Muscle of leg (tissue), 11 donors: ENCODE data around the gene USP38. TPM values are rescaled to one million over a fixed set of nuclear protein-coding genes. Genes with fewer than 3 reads are reported as not detected.
"Not testable (repeated sequence)": the region's sequence is repeated elsewhere in the genome, so short reads cannot be mapped to it uniquely, and the experiment has no call there.

ENCODE experiments used
- DNase-seq: peaks from one replicate; pipeline ENCODE4 v3.0.0; 2013
- H3K27ac ChIP-seq: one replicate; pipeline ENCODE4 v1.5.1; 2013; ENCODE audit warnings: mild to moderate bottlenecking, low read length, control low read depth
- H3K27me3 ChIP-seq: one replicate; pipeline ENCODE4 v1.6.1; 2013; ENCODE audit warnings: low read length; ENCODE audit not compliant: control insufficient read depth, insufficient read depth
- H3K36me3 ChIP-seq: one replicate; pipeline ENCODE4 v1.6.1; 2013; ENCODE audit warnings: low read length; ENCODE audit not compliant: control insufficient read depth, insufficient read depth
- H3K4me1 ChIP-seq: one replicate; pipeline ENCODE4 v1.6.1; 2013; ENCODE audit warnings: low read length; ENCODE audit not compliant: control insufficient read depth, insufficient read depth
- H3K4me3 ChIP-seq: one replicate; pipeline ENCODE4 v1.5.1; 2013; ENCODE audit warnings: low read length, control low read depth
- H3K9me3 ChIP-seq: replicated peaks from 2 replicates; pipeline ENCODE4 v1.6.1; 2013; ENCODE audit warnings: low read depth, low read length; ENCODE audit not compliant: control insufficient read depth
- WGBS: methylation state at CpG from one replicate; pipeline ENCODE4 v1.1.5; 2013; ENCODE audit warnings: missing lambda C conversion rate; ENCODE audit not compliant: insufficient coverage; 5-methylcytosine and 5-hydroxymethylcytosine counted together
- polyA plus RNA-seq, 8 donors: library from polyadenylated mRNA; unstranded; fragments of 120-200 nt; gene quantifications; one replicate each; pipeline versions ENCODE4 v1.2.1 to v1.2.3, GENCODE V29; 2013; ENCODE audit warnings: inconsistent platforms in 1 of 8, low replicate concordance in 1 of 8; ENCODE audit not compliant: insufficient read length in 8 of 8, insufficient read depth in 1 of 8
- total RNA-seq: library from RNA; stranded (reverse); fragments of 120-200 nt; gene quantifications from one replicate; pipeline ENCODE4 v1.2.4, GENCODE V29; 2013

USP38 gene
- total and polyA plus RNA-seq, 9 donors: 13.2 to 18.8 (median 16.1) TPM

DNA sequence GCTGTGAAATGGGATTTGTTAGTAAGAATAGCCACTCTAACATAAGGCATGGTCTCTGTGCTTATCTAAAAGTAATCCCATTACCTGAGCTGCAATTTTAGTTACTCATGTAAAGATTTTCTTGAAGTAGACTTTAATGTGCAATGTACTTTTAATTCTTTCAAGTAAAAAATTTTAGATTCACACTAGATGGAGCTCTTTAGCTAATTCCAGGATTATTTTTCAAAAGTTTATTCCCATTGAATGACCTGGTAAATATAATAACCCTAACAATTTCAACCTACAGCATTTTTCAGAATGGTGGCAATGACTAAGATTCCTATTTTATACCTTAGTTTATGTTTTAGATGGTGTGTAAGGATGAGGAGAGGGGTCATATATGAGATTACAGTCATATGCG lies 18.1 kb downstream of the USP38 start:
- DNase-seq: peak; percentile 28
- H3K4me1 ChIP-seq: no peaks in the 10 kb centered on the region
- no peak overlapping the region for H3K4me3 ChIP-seq
- H3K27ac ChIP-seq: no peak overlapping the region
- H3K36me3 ChIP-seq: peaks cover 29% of the 10 kb centered on the region
- no CpG with 5 or more reads among the region's 1 CpG for WGBS
- no peaks in the 10 kb centered on the region for H3K27me3 ChIP-seq
- H3K9me3 ChIP-seq: no peaks in the 10 kb centered on the region

DNA sequence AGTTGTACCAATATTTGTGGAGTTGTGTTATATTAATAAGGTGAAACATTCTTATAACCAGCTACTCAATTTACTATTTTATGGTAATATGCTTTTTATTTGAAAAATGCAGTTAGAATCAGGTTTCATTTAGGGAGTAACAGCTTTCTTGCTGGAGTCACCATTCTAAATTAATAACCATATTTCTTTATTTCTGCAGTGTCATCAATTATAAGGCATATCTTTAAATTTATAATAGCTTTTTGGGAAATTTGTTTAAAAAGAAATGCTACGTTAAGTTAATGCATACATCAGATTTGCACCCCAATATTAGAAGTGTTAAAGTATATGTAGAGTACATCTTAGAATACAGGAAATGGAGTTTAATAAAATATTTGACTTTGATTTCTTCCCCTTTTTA lies 18.9 kb downstream of the USP38 start:
- H3K9me3 ChIP-seq: no peaks in the 10 kb centered on the region
- WGBS: no CpG with 5 or more reads among the region's 1 CpG
- no peak overlapping the region for H3K27ac ChIP-seq
- H3K27me3 ChIP-seq: no peaks in the 10 kb centered on the region
- DNase-seq: no peak
- no peaks in the 10 kb centered on the region for H3K4me1 ChIP-seq
- H3K4me3 ChIP-seq: no peak overlapping the region
- H3K36me3 ChIP-seq: peaks cover 23% of the 10 kb centered on the region

DNA sequence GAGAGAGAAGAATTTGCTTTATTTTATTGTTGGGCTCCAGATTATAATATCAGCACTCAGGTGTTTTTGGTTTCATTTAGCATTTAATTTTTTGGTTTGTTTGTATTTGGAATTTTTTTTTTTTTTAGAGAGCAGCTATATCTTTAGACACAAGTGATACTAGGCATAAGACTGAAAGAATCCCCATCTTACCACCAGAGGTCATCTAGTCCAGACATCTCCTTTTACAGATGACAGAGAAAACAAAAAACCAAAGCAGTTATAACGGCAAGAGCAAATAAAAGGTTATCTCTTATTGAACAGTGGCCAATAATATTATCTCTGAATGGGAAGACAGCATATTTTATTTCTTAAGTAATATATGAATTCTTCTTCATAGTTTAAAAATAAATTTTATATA lies 22.8 kb downstream of the USP38 start:
- no CpG with 5 or more reads among the region's 1 CpG for WGBS
- H3K4me1 ChIP-seq: no peaks in the 10 kb centered on the region
- peaks cover 12% of the 10 kb centered on the region for H3K36me3 ChIP-seq
- H3K27me3 ChIP-seq: no peaks in the 10 kb centered on the region
- H3K9me3 ChIP-seq: no peaks in the 10 kb centered on the region
- no peak overlapping the region for H3K27ac ChIP-seq
- DNase-seq: peak; percentile 75
- no peak overlapping the region for H3K4me3 ChIP-seq

DNA sequence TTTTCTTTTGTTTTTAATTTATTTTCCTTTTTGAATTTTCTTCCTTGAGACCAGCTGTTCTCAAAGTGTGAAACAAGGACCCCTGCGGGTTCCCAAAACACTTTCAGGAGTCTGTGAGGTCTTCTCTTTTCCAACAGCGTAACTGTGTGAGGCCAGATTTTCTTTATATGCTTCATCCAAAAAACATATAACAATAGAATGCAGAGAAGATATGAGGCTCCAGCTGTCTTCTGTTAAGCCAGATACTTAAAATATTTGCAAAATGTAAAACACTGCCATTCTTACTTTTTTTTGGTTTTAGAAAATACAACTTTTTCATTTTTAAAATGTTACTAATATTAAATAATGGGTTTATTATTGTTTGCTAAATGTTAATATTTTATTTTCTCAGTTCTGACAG lies 27.8 kb downstream of the USP38 start:
- DNase-seq: peak; percentile 31
- Histone ChIP-seq H3K9me3 (no peaks in the 10 kb centered on the region), H3K4me1 (no peaks in the 10 kb centered on the region), H3K36me3 (peaks cover 11% of the 10 kb centered on the region), H3K4me3 (no peak overlapping the region), H3K27ac (no peak overlapping the region), H3K27me3 (no peaks in the 10 kb centered on the region)
- no CpG with 5 or more reads among the region's 2 CpGs for WGBS

DNA sequence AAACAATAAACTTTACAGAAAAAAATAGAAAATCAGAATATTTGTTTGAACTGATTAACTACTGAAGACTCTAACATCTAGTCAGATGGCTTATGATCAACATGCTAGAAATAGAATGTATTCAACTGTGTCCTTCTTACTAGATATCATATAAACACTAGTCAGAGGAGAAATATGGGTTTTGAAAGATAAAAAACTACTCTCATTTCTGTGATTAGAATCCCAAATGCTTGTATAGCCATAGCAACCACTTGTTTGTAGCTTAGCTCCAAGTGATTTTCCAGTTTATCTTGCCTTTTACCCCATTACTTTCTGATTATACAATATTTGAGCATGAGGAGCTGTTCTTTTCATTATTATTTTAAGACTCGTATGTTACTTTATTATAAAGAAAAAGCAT lies 31.2 kb downstream of the USP38 start:
- H3K27me3 ChIP-seq: no peaks in the 10 kb centered on the region
- no peaks in the 10 kb centered on the region for H3K4me1 ChIP-seq
- H3K4me3 ChIP-seq: no peak overlapping the region
- no CpG with 5 or more reads among the region's 1 CpG for WGBS
- peaks cover 9% of the 10 kb centered on the region for H3K36me3 ChIP-seq
- H3K27ac ChIP-seq: no peak overlapping the region
- no peaks in the 10 kb centered on the region for H3K9me3 ChIP-seq
- peak; percentile 32 for DNase-seq

DNA sequence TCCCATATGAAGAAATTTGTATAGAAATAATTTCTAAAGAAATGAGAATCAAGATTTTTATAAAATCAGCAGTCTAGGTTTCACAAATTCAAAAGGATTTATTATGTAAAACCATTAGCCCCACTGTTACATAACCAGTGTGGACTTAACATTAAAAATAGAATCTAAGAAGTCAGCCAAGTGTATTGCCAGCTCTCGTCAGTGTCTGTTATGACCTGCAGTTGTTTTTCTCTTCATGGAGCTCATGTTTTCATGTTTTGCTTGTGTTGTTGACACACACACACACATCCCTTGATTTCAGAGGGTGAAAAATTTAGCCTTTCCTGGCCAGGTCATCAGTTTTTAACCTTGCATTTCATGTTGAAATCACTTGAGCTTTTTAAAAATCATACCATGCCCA lies 39.5 kb downstream of the USP38 start:
- no peaks in the 10 kb centered on the region for H3K4me1 ChIP-seq
- H3K27me3 ChIP-seq: no peaks in the 10 kb centered on the region
- H3K9me3 ChIP-seq: no peaks in the 10 kb centered on the region
- H3K36me3 ChIP-seq: no peaks in the 10 kb centered on the region
- peak; percentile 38 for DNase-seq
- H3K4me3 ChIP-seq: no peak overlapping the region
- H3K27ac ChIP-seq: no peak overlapping the region
- no CpG with 5 or more reads among the region's 1 CpG for WGBS

DNA sequence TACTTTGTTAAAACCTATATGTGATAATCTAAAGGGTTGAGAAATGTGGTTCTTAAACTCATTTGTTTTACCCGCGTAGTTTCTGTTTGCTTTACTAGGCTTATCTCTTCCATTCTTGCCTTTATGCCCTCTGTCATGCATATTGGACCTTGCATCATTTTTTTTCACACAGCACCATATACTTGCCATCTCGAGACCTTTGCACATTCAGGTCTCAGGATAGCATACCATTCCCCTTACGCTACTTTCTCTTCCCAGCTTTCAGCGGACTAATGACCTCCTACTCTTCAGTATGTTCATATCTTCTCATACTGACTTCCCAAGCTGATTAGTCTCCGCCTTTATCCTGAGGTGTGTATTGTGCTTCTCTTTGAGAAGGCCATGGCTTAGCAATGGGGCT lies 40.5 kb downstream of the USP38 start:
- no peak overlapping the region for H3K4me3 ChIP-seq
- DNase-seq: no peak
- H3K27ac ChIP-seq: no peak overlapping the region
- H3K27me3 ChIP-seq: no peaks in the 10 kb centered on the region
- no peaks in the 10 kb centered on the region for H3K9me3 ChIP-seq
- no peaks in the 10 kb centered on the region for H3K4me1 ChIP-seq
- 90% methylated on average over 2 of the region's 6 CpGs for WGBS
- H3K36me3 ChIP-seq: no peaks in the 10 kb centered on the region

DNA sequence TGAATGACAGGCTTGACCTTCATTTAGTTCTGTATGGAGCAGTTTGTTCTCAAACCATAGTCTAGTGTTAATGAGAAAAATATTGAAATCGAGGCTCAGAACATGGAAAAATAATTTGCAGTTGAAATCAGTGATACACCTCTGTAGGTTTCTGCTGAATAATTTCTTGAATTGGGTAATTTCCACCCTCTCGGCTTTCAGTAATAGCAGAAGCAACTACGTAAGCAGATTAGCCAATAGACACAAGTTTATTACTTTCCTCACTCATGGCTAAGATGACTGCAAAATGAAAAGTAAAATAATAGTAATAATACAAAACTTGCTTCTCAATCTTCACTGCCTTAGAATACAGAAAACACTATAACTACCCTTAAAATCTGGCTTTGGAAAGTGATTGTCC lies 46.0 kb downstream of the USP38 start:
- WGBS: no CpG with 5 or more reads among the region's 3 CpGs
- no peak for DNase-seq

DNA sequence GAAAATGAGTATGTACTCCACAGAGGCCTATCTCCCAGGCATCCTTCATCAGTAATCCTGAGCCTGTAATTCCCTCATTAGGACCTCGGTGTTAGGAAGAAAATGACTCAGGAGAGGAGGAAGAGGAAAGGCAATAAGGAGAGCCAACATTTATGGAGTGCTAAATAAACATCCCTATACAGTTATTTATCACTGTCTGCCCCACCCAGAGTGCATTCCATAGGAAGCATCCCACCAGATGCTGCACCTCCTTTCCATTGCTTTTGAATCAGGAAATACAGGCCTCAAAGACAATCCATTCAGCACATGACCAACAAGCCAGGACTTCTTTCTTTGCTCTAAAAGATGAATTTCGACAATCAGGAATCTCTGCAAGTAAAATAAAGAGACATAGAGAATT lies 47.6 kb downstream of the USP38 start:
- Histone ChIP-seq H3K4me1 (no peaks in the 10 kb centered on the region), H3K4me3 (no peak overlapping the region), H3K27me3 (no peaks in the 10 kb centered on the region), H3K27ac (no peak overlapping the region), H3K36me3 (no peaks in the 10 kb centered on the region), H3K9me3 (no peaks in the 10 kb centered on the region)
- DNase-seq: no peak
- WGBS: 100% methylated on average over 1 of the region's 2 CpGs

More for the DNA sequence above, 46.0 kb downstream of the USP38 start:
- H3K27me3 ChIP-seq: no peaks in the 10 kb centered on the region
- no peaks in the 10 kb centered on the region for H3K36me3 ChIP-seq
- no peak overlapping the region for H3K4me3 ChIP-seq
- H3K27ac ChIP-seq: no peak overlapping the region
- no peaks in the 10 kb centered on the region for H3K9me3 ChIP-seq
- H3K4me1 ChIP-seq: no peaks in the 10 kb centered on the region

DNA sequence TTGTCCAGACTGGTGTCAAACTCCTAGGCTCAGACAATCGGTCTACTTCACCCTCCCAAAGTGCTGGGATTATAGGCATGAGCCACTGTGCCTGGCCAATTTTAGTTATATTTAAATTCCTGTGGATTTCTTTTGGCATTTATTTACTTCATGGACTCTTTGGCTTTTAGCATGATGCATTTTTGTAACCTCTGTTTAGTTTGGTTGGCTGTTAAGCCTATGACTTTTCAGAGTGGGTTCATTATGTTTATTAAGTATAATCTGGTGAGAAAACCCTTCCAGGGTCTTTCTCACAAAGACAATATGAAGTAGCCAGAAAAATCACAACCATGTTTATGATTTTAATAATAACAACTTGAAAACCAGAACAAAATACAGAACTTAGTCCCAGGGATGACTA lies 49.4 kb downstream of the USP38 start:
- no peaks in the 10 kb centered on the region for H3K9me3 ChIP-seq
- H3K4me3 ChIP-seq: no peak overlapping the region
- no CpG with 5 or more reads among the region's 1 CpG for WGBS
- H3K4me1 ChIP-seq: no peaks in the 10 kb centered on the region
- no peaks in the 10 kb centered on the region for H3K36me3 ChIP-seq
- no peak for DNase-seq
- H3K27me3 ChIP-seq: no peaks in the 10 kb centered on the region
- H3K27ac ChIP-seq: no peak overlapping the region

DNA sequence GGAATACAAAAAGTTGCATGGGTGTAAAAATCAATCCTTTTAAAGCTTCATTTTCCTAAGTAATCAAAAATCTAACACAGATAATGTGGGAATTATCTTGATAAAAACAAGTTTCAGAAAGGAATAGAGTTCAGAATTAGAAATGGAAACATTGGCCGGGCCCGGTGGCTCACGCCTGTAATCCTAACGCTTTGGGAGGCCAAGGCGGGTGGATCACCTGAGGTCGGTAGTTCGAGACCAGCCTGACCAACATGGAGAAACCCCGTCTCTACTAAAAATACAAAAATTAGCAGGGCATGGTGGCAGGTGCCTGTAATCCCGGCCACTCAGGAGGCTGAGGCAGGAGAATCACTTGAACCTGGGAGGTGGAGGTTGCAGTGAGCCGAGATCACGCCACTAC lies 52.5 kb downstream of the USP38 start:
- H3K27me3 ChIP-seq, H3K9me3 ChIP-seq, DNase-seq, H3K4me3 ChIP-seq, H3K27ac ChIP-seq, H3K36me3 ChIP-seq, H3K4me1 ChIP-seq: not testable (repeated sequence)
- 100% methylated on average over 7 of the region's 11 CpGs for WGBS
